ENCODE results near the gene TMEM132D.
A peak's percentile ranks its signal among the peaks of the same experiment; 100 is the strongest.
"Not testable (repeated sequence)": the region's sequence is repeated elsewhere in the genome, so short reads cannot be mapped to it uniquely, and the experiment has no call there.

The TMEM132D gene

GRCh38 chr12:129903956-129904829 is at the start of gene TMEM132D:
TSS of gene TMEM132D (minus strand) at chr12:129904025.
- peak; percentile 68 for DNase-seq (ENCODE audit: low spot score)

- no peak for DNase-seq (ENCODE audit: low spot score)
These were observed 45.8 kb upstream of the TMEM132D start for GRCh38 chr12:129949651-129950050.

- no peak for DNase-seq (ENCODE audit: low spot score)
These were observed 37.8 kb upstream of the TMEM132D start for GRCh38 chr12:129941618-129942017.

GRCh38 chr12:129938089-129938488 is 34.3 kb upstream of the TMEM132D start:
- DNase-seq (ENCODE audit: low spot score) = no peak

- DNase-seq (ENCODE audit: low spot score) = no peak
These were observed 33.6 kb upstream of the TMEM132D start for GRCh38 chr12:129937426-129937825.

GRCh38 chr12:129928643-129929042 is 24.8 kb upstream of the TMEM132D start:
- no peak for DNase-seq (ENCODE audit: low spot score)

GRCh38 chr12:129927316-129927900 is 23.6 kb upstream of the TMEM132D start:
- DNase-seq (ENCODE audit: low spot score) = no peak

- DNase-seq (ENCODE audit: low spot score) = peak; percentile 74
These were observed 7.7 kb upstream of the TMEM132D start for GRCh38 chr12:129911428-129912049.

GRCh38 chr12:129909051-129910020 is 5.5 kb upstream of the TMEM132D start:
- DNase-seq (ENCODE audit: low spot score) = no peak

GRCh38 chr12:129903092-129903945 is 506 bp downstream of the TMEM132D start:
- peak; percentile 45 for DNase-seq (ENCODE audit: low spot score)

- DNase-seq (ENCODE audit: low spot score) = no peak
These were observed 1.3 kb downstream of the TMEM132D start for GRCh38 chr12:129902371-129903091.

- DNase-seq (ENCODE audit: low spot score) = no peak
These were observed 2.6 kb downstream of the TMEM132D start for GRCh38 chr12:129901254-129901653.

- no peak for DNase-seq (ENCODE audit: low spot score)
These were observed 3.5 kb downstream of the TMEM132D start for GRCh38 chr12:129900306-129900705.

- DNase-seq (ENCODE audit: low spot score) = not testable (repeated sequence)
These were observed 4.8 kb downstream of the TMEM132D start for GRCh38 chr12:129899045-129899444.

GRCh38 chr12:129893691-129894090 is 10.1 kb downstream of the TMEM132D start:
- DNase-seq (ENCODE audit: low spot score) = no peak

GRCh38 chr12:129887101-129887500 is 16.7 kb downstream of the TMEM132D start:
- no peak for DNase-seq (ENCODE audit: low spot score)

- no peak for DNase-seq (ENCODE audit: low spot score)
These were observed 17.3 kb downstream of the TMEM132D start for GRCh38 chr12:129886541-129886940.

GRCh38 chr12:129885287-129885686 is 18.5 kb downstream of the TMEM132D start:
- DNase-seq (ENCODE audit: low spot score) = no peak

GRCh38 chr12:129877411-129877810 is 26.4 kb downstream of the TMEM132D start:
- no peak for DNase-seq (ENCODE audit: low spot score)

- no peak for DNase-seq (ENCODE audit: low spot score)
These were observed 30.0 kb downstream of the TMEM132D start for GRCh38 chr12:129873833-129874208.

All from iPS-NIHi11 (cell line).